Activated CD8-positive, alpha-beta memory T cell treated with anti-CD3 and anti-CD28 coated beads for 48 hours (primary cell): ENCODE results near the gene TAF4.

ENCODE experiments used
- DNase-seq, 3 experiments: peaks; one replicate each; pipeline ENCODE4 v3.0.0-alpha.2; 2020; ENCODE audit warnings: low read depth in 2 of 3, low spot score in 2 of 3

TAF4 gene

DNA sequence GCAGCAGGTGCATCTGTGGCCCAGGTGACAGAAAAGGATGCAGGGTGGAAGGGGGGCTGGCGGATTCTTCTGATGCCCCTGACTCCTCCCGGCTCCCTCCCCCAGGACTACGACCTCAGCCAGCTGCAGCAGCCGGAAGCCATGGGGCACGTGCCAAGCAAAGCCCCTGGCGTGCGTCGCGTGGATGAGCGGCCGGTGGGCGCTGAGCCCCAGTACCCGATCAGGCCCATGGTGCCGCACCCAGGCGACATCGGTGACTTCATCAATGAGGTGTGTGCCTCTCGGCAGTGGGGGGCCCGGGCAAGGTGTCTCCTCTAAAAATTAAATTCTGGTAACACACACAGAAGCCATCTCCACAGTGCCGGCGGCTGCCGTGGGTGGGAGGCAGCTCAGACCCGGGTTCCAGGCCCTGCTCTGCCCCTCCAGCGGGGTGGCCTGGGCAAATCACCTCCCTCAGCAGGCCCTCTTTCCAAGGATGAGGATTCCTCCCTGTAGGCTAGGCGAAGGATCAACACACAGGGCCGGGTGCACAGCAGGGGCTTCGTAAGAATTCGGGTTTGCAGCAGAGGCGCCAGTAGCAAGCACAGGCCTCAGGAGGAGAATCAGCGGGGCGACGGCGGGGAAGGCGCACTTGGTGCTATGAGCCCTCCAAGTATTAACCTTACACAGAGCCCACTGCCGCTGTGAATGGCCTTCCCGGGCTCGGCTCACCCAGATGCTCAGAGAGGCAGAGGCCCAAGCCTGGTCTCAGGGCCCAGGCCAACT lies 131.5 kb downstream of the TAF4 start:
- no peak for DNase-seq

DNA sequence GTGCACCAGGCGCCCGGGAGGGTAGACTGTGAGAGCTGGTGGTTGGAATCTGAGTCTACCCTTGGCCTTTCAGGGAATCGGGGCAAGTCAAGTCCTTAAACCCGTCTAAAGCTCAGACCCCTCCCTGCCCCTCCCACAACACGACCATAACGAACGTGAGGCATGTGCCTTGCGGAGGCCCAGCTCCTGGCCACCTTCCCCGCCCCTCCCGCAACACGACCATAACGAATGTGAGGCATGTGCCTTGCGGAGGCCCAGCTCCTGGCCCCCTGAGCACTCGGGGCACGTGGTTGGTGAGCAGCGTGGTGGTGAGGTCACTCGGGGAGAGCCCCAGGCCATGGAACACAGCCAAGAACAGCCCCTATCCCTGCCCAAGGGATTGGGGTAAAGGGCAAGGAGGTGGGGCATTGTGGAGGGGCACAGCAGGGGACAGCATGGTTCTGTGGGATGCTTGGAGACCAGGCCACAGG lies 132.2 kb downstream of the TAF4 start:
- DNase-seq: no peak

DNA sequence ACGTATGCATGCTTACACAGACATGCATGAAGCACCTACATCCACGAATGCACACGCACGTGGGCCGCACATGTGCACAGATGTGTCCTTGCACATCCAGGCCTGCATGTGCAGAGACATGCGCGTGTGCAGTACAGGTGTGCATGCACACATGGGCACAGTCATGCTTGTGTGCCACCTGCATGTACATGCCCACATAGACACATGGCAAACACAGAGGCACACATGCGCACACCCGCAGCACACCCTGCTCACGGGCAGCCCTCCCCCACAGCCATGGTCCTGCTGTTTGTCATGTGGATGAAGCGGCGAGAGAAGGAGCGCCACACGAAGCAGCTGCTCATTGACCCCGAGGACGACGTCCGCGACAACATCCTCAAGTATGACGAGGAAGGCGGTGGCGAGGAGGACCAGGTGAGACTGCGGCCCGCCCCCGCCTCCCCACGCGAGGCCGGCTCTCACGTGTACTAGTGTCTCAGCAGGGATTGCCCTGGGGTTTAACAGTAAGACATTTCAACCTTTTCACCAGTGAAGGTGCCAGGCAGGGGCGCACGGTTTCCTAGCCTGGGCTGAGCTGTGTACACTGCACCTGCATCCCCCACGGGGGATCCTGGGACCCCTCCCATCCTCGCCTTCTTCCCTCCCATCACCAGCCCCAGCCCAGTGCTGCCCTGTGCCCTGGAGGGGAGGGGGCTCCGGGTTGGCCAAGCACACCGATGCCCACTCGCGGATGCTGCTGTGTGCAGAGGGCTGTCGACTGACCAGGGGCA lies 132.8 kb downstream of the TAF4 start:
- DNase-seq: no peak

DNA sequence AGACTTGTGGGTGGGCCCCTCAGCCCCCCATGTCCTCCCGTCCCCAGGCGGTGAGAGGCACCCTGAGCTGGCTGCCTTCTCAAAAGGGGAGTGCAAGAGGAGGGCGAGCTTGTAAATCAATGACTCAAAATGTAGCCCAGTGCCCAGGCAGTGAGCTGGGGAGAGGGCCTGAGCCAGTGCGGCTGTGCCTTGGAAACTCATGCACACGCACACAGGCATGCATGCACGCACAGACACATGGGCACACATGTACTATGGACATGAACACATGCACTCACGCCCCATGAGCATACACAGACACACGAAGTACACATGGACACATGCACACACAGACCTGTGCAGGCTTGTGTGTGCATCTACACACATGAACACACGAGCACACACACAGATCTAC lies 133.5 kb downstream of the TAF4 start:
- DNase-seq: no peak

DNA sequence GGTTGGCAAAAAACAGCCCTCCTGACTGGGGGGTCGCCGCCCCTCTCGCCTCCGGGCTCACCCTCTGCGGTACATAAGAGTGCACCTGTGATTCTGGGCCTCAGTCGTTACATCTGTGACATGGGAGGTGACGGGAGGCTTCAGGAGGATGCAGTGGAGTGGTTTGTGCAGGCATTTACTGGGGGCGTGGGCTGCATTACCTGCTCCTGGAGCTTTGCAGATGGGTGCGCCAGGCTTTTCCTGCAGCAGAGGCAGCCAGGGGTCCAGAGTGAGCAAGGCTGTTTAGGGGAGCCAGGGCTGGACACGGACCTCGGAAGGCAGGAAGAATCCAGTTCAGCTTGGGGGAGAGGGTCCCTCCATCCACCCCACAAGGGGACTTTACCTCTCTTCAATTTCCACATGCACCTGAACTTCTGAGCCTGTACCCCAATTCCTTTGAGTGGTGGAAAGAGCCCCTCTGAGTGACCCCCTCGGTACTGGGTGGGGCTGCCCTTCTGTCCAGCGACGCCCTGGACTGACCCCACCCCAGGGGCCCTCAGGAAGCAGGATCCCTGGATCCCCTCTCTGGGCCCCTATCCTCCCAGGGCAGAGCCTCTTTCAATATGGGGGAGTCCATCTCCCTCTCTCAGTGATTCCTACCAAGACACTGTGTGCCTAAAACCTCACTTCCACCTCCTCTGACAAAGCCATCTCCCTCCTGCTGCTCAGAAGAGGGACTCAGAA lies 134.0 kb downstream of the TAF4 start:
- DNase-seq: no peak

DNA sequence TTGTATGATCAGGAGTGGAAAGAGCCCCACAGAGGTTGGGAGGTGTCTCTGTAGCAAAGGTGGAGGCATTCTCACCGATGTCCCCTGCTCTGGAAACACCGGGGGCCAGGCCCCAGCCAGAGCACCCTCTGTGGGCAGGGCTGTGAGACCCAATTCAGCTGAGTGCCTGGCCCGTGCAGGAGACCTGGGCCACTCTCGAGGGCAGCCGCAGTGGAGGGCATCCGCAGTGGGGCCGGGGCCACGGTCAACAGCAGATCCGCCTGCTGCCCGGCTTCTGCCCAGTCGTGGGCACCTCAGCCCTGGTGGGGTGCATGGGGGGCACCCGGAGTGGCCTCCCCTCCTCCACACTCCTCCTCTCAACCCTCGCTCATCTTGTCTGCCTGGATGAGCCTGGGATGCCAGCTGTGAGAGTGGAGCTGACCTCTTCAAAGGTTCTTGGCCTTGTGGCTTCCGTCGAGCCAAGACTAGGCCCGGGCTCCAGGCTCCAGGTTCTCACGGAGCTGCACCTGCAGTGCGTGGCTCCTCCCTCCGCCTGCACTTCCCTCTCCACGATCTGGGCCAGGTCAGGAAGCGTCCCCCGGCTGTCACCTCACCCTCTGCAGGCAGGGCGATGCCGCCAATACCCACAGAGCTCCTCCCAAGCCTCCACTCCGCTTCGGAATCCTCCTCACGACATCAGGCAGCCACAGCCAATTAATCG lies 134.8 kb downstream of the TAF4 start:
- no peak for DNase-seq

DNA sequence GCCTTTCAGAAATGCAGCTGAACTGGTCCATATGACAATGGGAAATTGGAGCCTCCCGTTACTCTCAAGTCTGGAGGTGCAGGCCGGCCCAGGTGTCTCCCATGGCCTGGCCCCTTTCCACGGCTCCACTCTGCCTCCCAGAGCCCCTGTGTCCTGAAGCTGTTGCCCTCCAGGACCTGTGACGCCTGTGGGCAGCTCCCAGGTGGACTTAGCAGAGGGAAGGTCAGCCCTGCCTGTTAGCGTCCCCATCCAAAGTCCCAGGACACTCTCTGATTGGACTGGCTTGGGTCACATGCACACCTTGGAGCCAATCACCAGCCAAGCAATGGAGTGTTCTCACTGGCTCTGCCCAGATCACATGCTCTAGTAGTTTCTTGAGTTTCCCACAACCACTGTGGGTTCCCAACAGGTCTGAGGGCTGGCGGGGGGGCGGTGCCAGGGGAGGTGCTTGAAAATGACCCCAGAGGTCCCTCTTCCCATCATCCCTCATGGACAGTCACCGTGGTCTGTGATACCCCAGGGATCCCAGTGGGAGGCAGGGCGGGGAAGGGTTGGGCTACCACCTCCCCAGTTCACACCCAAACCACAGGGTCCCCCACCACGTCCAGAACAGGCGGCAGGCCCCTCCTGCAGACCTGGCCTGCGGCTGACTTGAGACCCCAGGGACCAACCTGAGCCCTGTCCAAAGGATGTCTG lies 135.6 kb downstream of the TAF4 start:
- no peak for DNase-seq

DNA sequence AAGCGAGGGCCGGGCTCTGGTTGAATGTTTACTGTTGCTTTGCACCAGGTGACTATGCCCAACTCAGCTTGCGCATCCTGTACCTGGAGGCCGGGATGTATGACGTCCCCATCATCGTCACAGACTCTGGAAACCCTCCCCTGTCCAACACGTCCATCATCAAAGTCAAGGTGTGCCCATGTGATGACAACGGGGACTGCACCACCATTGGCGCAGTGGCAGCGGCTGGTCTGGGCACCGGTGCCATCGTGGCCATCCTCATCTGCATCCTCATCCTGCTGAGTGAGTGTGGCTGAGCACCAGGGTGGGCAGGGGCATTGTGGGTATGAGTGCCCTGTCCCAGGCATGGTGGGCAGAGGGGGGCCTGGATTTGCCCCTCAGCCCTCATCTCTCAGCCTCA lies 136.1 kb downstream of the TAF4 start:
- DNase-seq: no peak

DNA sequence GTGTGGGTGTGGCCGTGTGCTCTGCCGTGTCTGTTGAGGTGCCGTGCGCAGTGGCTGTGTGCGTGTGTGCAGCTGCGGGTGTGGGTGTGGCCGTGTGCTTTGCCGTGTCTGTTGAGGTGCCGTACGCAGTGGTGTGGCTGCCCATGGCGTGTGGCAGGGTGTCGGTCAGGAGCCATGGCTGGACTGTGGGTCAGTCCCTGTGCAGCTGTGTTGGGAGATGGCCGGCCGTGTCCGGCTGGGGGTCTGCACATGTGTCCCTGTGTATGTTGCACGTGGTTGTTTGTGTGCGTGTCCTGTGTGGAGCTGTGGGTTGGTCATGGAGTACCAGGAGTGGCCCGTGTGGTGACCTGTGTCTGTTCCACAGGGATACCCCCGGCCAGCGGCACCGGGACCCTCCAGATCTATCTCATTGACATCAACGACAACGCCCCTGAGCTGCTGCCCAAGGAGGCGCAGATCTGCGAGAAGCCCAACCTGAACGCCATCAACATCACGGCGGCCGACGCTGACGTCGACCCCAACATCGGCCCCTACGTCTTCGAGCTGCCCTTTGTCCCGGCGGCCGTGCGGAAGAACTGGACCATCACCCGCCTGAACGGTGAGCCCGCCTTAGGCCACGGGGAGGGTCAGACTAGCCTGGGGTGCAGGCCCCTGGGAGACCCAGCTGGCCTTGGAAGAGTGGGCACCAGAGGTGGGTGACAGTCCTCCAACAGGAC lies 137.7 kb downstream of the TAF4 start:
- no peak for DNase-seq

DNA sequence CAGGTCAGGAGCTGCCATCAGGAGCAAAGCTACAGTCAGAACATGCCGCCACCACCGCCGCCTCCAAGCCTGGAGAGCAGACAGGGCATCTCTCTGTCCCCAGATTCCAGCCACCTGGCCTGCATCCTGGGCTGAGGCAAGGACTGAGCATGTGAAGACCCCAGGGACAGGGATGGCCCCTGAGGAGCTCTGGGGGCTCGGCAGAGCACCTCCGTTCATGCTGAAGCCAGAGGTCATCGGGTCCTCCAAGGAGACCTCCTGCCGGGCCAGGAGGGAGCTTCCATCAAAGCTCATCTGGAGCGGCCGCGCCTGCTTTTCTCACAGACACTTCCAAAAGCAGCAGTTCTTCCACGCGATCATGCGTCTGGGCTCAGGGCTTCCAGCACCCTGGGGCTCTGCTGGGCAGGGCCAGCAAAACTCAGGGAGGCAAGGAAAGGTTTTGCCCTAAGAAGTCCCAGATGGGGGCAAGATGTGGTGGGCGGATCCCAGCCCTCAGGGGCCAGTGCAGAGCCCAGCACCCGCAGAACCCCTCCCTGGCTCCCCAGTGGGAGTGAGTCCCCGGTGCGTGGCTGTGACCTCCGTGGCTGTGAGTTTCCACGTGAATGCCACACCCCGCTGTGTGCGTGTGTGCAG lies 138.4 kb downstream of the TAF4 start:
- no peak for DNase-seq

DNA sequence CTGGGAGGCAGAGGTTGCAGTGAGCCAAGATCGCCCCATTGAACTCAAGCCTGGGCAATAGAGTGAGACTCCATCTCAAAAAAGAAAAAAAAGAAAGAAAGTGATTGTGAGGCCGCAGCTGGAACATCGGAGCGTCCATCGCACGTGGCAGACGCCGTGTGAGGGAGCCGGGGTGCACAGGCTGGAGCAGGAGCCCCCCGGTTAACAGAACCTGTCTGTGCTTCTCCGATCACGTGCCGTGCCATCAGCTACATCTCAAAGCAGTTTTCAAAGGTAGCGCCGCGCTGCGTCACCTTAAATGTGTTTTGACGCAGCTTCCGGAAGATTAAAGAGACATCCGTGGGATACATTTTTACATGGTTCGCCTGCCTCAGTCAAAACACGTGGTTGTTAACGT lies 138.9 kb downstream of the TAF4 start:
- DNase-seq: no peak

DNA sequence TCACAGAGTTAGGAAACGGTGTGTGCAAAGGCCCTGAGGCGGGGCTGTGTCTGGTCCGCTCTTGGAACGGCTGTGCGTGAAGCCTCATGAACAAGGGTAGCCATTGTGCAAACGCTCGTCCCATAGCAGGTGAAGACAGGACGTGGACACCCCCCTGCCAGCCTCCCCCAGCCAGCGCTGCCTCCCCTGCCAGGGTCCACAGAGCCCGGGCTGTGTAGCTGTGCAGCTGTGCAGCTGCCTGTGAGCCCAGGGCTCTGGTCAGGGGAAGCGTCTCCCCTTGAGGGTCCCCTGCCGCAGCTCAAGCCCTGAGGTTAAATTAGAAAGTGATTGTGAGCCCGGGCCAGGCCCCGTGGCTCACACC lies 139.4 kb downstream of the TAF4 start:
- DNase-seq: no peak

DNA sequence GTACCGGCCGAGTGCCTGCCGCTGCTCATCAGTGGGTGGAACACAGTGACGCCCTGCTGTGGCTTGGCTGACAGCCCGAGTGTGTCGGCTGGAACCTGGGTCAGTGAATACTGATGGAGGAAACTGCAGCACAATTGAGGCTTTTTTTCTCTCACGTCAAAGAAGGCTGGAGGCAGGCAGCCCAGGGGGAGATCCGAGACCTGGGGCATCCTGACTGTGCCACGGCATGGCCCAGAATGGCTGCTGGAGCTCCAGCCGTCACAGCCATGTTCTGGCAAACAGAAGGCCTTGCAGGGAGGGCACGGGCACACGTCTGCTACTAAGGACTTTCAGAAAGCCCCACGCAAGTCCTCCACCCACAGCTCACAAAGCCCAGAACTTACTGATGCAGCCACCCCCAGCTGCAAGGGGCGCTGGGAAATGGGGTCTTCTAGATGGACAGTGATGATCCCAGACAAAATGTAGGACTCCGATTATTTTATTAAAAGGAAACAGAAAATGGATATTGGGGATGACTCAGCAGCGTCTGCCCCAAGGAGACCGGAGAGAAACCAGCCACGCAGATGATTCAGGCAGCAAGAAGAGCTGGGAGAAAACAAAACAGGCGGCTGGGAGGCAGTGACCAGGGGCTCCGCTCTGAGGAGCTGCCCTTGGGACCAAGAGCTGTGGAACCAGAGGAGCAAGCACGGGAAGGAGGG lies 140.0 kb downstream of the TAF4 start:
- no peak for DNase-seq

DNA sequence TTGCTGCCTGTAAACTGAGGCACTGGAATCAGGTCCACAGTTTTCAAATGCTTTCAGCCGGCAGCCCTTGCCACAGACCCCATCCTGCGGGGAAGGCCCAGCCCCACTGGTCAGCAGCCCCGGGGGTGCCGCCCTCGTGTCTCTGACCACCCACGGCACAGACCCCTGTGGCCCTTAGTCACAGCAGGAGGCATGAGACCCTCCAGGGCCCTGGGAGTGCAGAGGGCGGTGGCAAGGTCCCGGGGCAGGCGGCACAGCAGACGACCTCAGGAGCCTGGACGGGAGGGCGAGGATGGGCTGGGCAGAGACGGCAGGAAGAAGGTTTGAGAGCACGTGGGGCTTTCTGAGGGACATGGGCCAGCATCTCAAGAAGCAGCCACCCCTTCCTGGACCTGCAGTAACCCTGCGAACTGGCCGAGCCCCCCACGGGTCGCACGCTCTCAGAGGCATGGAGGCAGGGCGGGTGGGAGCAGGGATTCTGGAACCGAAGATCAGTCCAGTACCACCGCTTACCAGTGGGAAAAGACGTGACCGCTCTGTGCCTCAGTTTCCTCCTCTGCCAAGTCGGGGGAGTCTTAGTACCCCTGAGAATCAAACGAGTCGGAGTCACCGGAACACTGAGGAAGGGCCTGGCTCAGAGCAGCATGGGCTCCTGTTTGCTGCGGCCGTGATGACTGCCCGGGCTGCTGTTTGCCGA lies 140.7 kb downstream of the TAF4 start:
- DNase-seq: no peak
